PFSK-1 (cell line): ENCODE results near the gene RBP4.

Source experiments
- FOXP2 ChIP-seq: optimal IDR thresholded peaks from 2 replicates; pipeline ENCODE3; 2011; ENCODE audit warnings: borderline replicate concordance, control low read depth, inconsistent platforms; ENCODE audit not compliant: insufficient read depth; ENCODE audit errors: extremely low read length, extremely low read depth
- POLR2AphosphoS5 ChIP-seq: IDR thresholded peaks from 2 replicates; pipeline ENCODE4 v1.6.1; 2012; ENCODE audit warnings: low read depth, mild to moderate bottlenecking, control low read depth, low read length, moderate library complexity
- REST ChIP-seq, 2 experiments: IDR thresholded peaks; 2 replicates each; pipeline versions ENCODE4 v1.6.1 to v1.8.0; 2011 to 2012; ENCODE audit warnings: low read depth in 2 of 2, low read length in 2 of 2, control low read depth in 1 of 2, inconsistent platforms in 1 of 2, mild to moderate bottlenecking in 1 of 2, moderate library complexity in 1 of 2; ENCODE audit not compliant: insufficient read depth in 1 of 2
- SIN3A ChIP-seq: IDR thresholded peaks from 2 replicates; pipeline ENCODE4 v1.6.1; 2012; ENCODE audit warnings: mild to moderate bottlenecking, low read length, moderate library complexity, borderline replicate concordance; ENCODE audit not compliant: insufficient read depth
- TAF1 ChIP-seq: IDR thresholded peaks from 2 replicates; pipeline ENCODE4 v1.6.1; 2012; ENCODE audit warnings: low read length, control low read depth, borderline replicate concordance; ENCODE audit not compliant: insufficient read depth

The RBP4 gene

GRCh38 chr10:93573924-93574323, 27.1 kb downstream of the RBP4 start:
- TF ChIP-seq REST (IDR thresholded peaks at IDR 0.05; ENCODE audit: insufficient read depth in 1 of 2, low read depth in 2 of 2, low read length in 2 of 2) (no peak), SIN3A (no peak), TAF1 (no peak), FOXP2 (no peak), POLR2AphosphoS5 (no peak)

- TF ChIP-seq FOXP2 (no peak), SIN3A (no peak), REST (IDR thresholded peaks at IDR 0.05; ENCODE audit: insufficient read depth in 1 of 2, low read depth in 2 of 2, low read length in 2 of 2) (no peak), TAF1 (no peak), POLR2AphosphoS5 (no peak)
Observed at GRCh38 chr10:93573051-93573909, 27.8 kb downstream of the RBP4 start.

- TF ChIP-seq POLR2AphosphoS5 (no peak), TAF1 (no peak), REST (IDR thresholded peaks at IDR 0.05; ENCODE audit: insufficient read depth in 1 of 2, low read depth in 2 of 2, low read length in 2 of 2) (no peak), FOXP2 (no peak), SIN3A (no peak)
Observed at GRCh38 chr10:93572606-93573005, 28.4 kb downstream of the RBP4 start.

GRCh38 chr10:93570383-93570782, 30.7 kb downstream of the RBP4 start:
- TF ChIP-seq TAF1: no peak

- TF ChIP-seq FOXP2 (no peak), TAF1 (no peak), REST (IDR thresholded peaks at IDR 0.05; ENCODE audit: insufficient read depth in 1 of 2, low read depth in 2 of 2, low read length in 2 of 2) (no peak), POLR2AphosphoS5 (no peak), SIN3A (no peak)
Observed at GRCh38 chr10:93568105-93568390, 33.0 kb downstream of the RBP4 start.
